ENCODE data around the gene CPT1B.

The CPT1B gene

GRCh38 chr22:50577987-50578775, at the start of gene CPT1B:
Gene CPT1B (minus strand): TSS chr22:50578427. CDS start chr22:50577915, 512 bp downstream.
- TF ChIP-seq, protein P1, sequence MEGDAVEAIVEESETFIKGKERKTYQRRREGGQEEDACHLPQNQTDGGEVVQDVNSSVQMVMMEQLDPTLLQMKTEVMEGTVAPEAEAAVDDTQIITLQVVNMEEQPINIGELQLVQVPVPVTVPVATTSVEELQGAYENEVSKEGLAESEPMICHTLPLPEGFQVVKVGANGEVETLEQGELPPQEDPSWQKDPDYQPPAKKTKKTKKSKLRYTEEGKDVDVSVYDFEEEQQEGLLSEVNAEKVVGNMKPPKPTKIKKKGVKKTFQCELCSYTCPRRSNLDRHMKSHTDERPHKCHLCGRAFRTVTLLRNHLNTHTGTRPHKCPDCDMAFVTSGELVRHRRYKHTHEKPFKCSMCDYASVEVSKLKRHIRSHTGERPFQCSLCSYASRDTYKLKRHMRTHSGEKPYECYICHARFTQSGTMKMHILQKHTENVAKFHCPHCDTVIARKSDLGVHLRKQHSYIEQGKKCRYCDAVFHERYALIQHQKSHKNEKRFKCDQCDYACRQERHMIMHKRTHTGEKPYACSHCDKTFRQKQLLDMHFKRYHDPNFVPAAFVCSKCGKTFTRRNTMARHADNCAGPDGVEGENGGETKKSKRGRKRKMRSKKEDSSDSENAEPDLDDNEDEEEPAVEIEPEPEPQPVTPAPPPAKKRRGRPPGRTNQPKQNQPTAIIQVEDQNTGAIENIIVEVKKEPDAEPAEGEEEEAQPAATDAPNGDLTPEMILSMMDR (IDR thresholded peaks at IDR 0.05; ENCODE audit: low read depth, low read length) = no peak; the same call in 1 of the 2 replicates
- no peak for DNase-seq (ENCODE audit: extremely low read depth, low read depth)

DNA sequence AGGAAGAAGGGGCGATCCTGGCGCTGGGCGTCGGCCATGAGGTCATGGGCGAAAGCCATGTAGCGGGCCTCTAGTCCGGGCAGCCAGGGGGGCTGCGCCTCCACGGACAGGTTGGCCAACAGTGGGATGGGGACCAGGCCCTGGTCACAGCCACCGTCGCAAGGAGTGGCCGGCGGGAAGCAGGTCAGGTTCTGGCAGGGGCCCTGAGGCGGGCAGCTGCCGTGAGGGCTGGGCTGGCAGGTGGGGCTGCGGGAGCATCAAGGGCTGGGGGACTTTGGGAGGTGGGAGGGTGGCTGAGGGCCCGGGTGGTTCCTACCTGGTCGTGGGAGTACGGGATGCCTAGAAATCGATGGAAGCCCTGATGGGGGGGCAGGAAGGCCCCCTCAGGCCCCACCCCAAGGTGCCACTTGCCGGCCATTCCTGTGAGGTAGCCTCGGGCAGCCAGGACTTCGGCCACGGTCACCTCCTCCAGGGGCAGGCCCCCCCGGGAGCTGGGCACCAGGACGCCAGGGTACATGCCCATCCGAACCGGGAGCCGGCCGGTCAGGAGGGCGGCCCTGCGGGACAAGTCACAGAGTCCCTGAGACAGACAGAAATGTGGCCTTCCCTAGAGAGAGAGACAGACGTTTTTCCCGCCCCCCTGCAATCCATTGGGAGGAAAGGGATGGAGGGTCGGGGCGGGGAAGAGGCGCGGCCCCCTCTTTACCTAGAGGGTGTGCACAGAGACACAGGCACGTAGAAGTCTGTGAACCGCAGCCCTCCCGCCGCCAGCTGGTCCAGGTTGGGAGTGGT, 48.8 kb upstream of the CPT1B start:
- TF ChIP-seq, protein P1 (IDR thresholded peaks at IDR 0.05; ENCODE audit: low read depth, low read length) = no peak
- DNase-seq (ENCODE audit: extremely low read depth, low read depth) = no peak

GRCh38 chr22:50626314-50626849, 48.2 kb upstream of the CPT1B start:
- no peak for DNase-seq (ENCODE audit: extremely low read depth, low read depth)
- TF ChIP-seq, protein P1 (IDR thresholded peaks at IDR 0.05; ENCODE audit: low read depth, low read length) = no peak

DNA sequence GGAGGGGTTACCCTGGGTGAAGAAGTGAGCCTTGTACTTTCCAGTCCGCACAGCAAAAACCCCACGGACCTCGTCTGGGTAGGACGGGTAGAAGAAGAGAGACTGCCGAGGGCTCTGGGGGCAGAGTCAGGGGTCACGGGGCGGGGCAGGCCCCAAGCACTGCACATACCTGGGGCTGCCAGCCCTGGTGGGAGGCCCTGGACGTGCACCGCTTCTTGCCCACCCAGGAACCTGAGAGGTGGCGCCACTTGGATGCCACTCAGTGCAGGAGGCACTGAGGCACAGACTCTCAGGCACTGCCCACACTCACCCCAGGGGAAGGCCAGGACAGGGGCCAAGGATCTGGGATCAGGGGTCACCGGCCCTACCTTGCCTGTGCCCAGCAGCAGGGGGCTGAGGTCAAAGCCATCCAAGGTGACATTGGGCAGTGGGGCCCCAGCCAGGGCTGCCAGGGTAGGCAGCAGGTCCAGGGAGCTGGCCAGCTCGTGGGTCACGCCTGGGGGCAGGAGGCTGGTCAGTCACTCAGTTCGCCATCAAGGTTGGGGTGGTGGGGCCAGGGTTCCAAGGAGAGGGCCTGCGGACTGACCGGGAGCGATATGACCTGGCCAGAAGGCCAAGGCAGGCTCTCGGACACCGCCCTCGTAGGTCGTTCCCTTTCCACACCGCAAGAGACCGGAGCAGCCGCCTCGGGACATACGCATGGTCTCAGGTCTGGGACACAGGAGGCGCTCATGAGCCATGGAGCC, 47.5 kb upstream of the CPT1B start:
- TF ChIP-seq, protein P1 (IDR thresholded peaks at IDR 0.05; ENCODE audit: low read depth, low read length) = no peak
- no peak for DNase-seq (ENCODE audit: extremely low read depth, low read depth)

DNA sequence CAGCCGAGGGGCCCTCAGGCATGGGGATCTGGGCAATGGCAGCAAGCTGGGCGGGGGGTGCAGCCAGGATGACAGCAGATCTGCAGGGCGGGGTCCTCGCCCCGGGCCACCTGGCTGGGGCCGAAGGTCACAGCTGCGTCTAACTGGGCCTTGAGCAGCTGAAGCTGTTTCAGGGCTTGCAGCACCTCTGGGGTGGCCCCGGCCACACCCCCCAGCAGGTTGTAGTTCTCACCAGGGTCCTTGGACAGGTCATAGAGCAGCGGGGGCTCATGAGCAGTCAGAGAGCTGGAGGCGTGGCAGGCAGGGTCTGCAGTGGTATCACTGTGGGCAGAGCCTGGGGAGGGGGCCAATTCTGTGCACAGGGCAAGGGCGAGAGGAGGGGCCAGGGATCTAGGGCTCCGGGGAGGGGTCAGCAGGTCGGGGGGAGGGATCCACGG, 46.9 kb upstream of the CPT1B start:
- DNase-seq (ENCODE audit: extremely low read depth, low read depth) = no peak
- TF ChIP-seq, protein P1 (IDR thresholded peaks at IDR 0.05; ENCODE audit: low read depth, low read length) = no peak

- no peak for DNase-seq (ENCODE audit: extremely low read depth, low read depth)
- TF ChIP-seq, protein P1 (IDR thresholded peaks at IDR 0.05; ENCODE audit: low read depth, low read length) = no peak
These were observed 46.3 kb upstream of the CPT1B start for GRCh38 chr22:50624347-50625130.

Measured in AG09319 (cell line).